Neural cell (in vitro differentiated cells): ENCODE data around the gene PPM1D.

Source experiments
- EP300 ChIP-seq: fragments of 450-650 bp; conservative IDR thresholded peaks from 2 replicates; pipeline ENCODE4 v1.6.1; 2014; ENCODE audit warnings: antibody characterized with exemption, mild to moderate bottlenecking, moderate library complexity; ENCODE audit not compliant: poor library complexity, severe bottlenecking
- EZH2 ChIP-seq: fragments of 200-600, 300-800 bp; shearing (Covaris generic), sonication (generic); IDR thresholded peaks from 2 replicates; pipeline ENCODE4 v1.6.1; 2014; ENCODE audit warnings: antibody characterized with exemption, low read length, borderline replicate concordance, mild to moderate bottlenecking; ENCODE audit not compliant: insufficient read depth, poor library complexity, severe bottlenecking
- POLR2AphosphoS5 ChIP-seq: IDR thresholded peaks from 2 replicates; pipeline ENCODE4 v1.6.1; 2012
- SMC3 ChIP-seq: fragments of 450-650 bp; conservative IDR thresholded peaks from 2 replicates; pipeline ENCODE4 v1.6.1; 2014; ENCODE audit warnings: antibody characterized with exemption, mild to moderate bottlenecking, moderate library complexity; ENCODE audit not compliant: poor library complexity
- TAF1 ChIP-seq: IDR thresholded peaks from 2 replicates; pipeline ENCODE4 v1.6.1; 2012; ENCODE audit warnings: low read depth
- TF ChIP-seq, protein P1 (sequence below): fragments of 450-650 bp; IDR thresholded peaks from 2 replicates; pipeline ENCODE4 v1.5.1; 2014; ENCODE audit warnings: antibody characterized with exemption, mild to moderate bottlenecking, moderate library complexity; ENCODE audit not compliant: poor library complexity, severe bottlenecking
- TF ChIP-seq, protein P2 (sequence below): IDR thresholded peaks from 2 replicates; pipeline ENCODE4 v1.6.1; 2012; ENCODE audit warnings: borderline replicate concordance

GRCh38 chr17:60699090-60699489, 99.1 kb downstream of the PPM1D start:
- TF ChIP-seq EP300: no peak
- TF ChIP-seq, protein P1, sequence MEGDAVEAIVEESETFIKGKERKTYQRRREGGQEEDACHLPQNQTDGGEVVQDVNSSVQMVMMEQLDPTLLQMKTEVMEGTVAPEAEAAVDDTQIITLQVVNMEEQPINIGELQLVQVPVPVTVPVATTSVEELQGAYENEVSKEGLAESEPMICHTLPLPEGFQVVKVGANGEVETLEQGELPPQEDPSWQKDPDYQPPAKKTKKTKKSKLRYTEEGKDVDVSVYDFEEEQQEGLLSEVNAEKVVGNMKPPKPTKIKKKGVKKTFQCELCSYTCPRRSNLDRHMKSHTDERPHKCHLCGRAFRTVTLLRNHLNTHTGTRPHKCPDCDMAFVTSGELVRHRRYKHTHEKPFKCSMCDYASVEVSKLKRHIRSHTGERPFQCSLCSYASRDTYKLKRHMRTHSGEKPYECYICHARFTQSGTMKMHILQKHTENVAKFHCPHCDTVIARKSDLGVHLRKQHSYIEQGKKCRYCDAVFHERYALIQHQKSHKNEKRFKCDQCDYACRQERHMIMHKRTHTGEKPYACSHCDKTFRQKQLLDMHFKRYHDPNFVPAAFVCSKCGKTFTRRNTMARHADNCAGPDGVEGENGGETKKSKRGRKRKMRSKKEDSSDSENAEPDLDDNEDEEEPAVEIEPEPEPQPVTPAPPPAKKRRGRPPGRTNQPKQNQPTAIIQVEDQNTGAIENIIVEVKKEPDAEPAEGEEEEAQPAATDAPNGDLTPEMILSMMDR: no peak
- TF ChIP-seq EZH2: no peak
- TF ChIP-seq TAF1: no peak
- no peak for TF ChIP-seq POLR2AphosphoS5
- TF ChIP-seq, protein P2, sequence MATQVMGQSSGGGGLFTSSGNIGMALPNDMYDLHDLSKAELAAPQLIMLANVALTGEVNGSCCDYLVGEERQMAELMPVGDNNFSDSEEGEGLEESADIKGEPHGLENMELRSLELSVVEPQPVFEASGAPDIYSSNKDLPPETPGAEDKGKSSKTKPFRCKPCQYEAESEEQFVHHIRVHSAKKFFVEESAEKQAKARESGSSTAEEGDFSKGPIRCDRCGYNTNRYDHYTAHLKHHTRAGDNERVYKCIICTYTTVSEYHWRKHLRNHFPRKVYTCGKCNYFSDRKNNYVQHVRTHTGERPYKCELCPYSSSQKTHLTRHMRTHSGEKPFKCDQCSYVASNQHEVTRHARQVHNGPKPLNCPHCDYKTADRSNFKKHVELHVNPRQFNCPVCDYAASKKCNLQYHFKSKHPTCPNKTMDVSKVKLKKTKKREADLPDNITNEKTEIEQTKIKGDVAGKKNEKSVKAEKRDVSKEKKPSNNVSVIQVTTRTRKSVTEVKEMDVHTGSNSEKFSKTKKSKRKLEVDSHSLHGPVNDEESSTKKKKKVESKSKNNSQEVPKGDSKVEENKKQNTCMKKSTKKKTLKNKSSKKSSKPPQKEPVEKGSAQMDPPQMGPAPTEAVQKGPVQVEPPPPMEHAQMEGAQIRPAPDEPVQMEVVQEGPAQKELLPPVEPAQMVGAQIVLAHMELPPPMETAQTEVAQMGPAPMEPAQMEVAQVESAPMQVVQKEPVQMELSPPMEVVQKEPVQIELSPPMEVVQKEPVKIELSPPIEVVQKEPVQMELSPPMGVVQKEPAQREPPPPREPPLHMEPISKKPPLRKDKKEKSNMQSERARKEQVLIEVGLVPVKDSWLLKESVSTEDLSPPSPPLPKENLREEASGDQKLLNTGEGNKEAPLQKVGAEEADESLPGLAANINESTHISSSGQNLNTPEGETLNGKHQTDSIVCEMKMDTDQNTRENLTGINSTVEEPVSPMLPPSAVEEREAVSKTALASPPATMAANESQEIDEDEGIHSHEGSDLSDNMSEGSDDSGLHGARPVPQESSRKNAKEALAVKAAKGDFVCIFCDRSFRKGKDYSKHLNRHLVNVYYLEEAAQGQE: no peak
- TF ChIP-seq SMC3: no peak
